ENCODE results near the gene MT1A. TPM values are rescaled to one million over a fixed set of nuclear protein-coding genes. Genes with fewer than 3 reads are reported as not detected.

Gene MT1A
- total RNA-seq, 1 donor from 2014 or later = not detected

DNA sequence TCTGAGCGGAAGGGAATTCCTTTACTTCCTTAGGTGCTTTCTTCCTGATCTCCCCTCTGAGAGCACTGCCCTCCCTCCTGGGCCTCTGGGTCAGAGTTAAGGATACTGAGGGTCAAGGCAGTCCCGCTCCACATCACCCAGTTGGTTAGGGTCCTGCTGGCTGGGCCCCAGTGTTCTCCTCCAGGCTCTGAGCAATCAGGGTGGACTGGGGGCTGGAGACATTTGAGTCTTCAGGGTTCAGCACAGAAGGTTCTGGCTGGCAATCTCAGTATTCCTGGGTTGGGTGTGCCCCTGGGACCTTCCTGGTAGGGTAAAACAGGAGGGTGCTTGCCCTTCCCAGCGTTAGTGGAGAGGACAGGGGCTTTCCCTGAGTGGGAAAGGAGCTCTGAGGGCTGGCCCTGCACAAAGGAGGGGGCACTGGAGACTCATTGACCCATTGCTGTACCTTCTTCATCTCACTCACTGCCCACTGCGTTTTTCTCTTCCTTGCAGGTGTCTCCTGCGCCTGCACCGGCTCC is 5.6 kb upstream of the MT1A start:
- H3K27me3 Mint-ChIP-seq (ENCODE audit: low read depth) = peaks cover 43% of the 10 kb centered on the region
- TF ChIP-seq, protein P1, sequence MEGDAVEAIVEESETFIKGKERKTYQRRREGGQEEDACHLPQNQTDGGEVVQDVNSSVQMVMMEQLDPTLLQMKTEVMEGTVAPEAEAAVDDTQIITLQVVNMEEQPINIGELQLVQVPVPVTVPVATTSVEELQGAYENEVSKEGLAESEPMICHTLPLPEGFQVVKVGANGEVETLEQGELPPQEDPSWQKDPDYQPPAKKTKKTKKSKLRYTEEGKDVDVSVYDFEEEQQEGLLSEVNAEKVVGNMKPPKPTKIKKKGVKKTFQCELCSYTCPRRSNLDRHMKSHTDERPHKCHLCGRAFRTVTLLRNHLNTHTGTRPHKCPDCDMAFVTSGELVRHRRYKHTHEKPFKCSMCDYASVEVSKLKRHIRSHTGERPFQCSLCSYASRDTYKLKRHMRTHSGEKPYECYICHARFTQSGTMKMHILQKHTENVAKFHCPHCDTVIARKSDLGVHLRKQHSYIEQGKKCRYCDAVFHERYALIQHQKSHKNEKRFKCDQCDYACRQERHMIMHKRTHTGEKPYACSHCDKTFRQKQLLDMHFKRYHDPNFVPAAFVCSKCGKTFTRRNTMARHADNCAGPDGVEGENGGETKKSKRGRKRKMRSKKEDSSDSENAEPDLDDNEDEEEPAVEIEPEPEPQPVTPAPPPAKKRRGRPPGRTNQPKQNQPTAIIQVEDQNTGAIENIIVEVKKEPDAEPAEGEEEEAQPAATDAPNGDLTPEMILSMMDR (IDR thresholded peaks at IDR 0.05) = no peak
- no peak overlapping the region for H3K27ac Mint-ChIP-seq (ENCODE audit: unreplicated experiment)
- peaks cover 20% of the 10 kb centered on the region for H3K4me1 Mint-ChIP-seq (ENCODE audit: low read depth)
- H3K4me3 Mint-ChIP-seq (ENCODE audit: unreplicated experiment) = peak overlapping the region; percentile 71
- no peaks in the 10 kb centered on the region for H3K36me3 Mint-ChIP-seq (ENCODE audit: low read depth)
- no peak for DNase-seq (ENCODE audit: low spot score)
- no peaks in the 10 kb centered on the region for H3K9me3 Mint-ChIP-seq (ENCODE audit: low read depth)

DNA sequence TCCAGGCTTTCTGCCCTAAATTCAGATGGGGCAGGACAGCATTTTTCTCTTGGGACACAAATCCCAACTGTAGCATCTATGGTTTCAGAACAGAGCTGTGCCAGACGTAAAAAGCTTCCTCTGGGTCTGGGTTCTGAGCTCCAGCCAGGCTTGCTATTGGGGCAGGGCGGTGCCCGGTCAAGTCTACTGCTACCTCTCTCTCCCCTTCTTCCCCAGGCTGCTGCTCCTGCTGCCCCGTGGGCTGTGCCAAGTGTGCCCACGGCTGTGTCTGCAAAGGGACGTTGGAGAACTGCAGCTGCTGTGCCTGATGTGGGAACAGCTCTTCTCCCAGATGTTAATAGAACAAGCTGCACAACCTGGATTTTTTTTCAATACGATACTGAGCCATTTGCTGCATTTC is 4.9 kb upstream of the MT1A start:
- Mint-ChIP-seq H3K4me3 (ENCODE audit: unreplicated experiment) (no peak overlapping the region), H3K27ac (ENCODE audit: unreplicated experiment) (no peak overlapping the region), H3K9me3 (ENCODE audit: low read depth) (no peaks in the 10 kb centered on the region), H3K4me1 (ENCODE audit: low read depth) (peaks cover 23% of the 10 kb centered on the region), H3K36me3 (ENCODE audit: low read depth) (no peaks in the 10 kb centered on the region), H3K27me3 (ENCODE audit: low read depth) (peaks cover 47% of the 10 kb centered on the region)
- no peak for DNase-seq (ENCODE audit: low spot score)
- TF ChIP-seq, protein P1 (IDR thresholded peaks at IDR 0.05) = no peak

DNA sequence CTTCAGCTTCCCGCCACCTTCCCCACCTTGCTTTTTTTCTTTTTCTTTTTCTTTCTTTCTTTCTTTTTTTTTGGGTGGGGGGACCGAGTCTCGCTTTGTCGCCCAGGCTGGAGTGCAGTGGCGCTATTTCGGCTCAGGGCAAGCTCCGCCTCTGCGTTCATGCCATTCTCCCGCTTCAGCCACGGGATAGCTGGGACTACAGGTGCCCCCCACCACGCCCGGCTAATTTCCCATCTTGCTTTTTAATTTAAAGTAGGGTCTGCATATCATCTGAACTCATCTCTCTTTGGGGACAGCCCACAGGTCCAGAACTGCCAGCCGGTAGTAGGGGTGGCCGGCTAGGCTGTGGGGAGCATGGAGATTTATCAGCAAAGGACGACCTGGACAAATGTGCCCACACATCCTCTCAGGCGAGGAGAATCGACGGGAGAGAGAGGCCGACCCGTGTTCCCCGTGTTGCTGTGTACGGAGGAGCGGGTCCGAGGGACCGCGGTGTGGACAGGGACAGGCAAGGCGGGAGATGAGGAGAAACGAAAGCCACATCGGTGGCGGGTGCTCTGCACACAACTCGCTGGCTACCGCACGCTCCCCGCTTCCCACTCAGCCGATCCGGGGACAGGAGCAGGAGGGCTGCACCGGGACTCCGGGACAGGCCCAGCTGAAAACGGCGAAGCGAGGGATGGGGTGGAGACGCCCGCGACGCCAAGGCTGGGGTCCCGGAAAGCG is 3.6 kb upstream of the MT1A start:
- peak overlapping the region; percentile 67 for H3K4me3 Mint-ChIP-seq (ENCODE audit: unreplicated experiment)
- H3K27ac Mint-ChIP-seq (ENCODE audit: unreplicated experiment) = no peak overlapping the region
- peaks cover 52% of the 10 kb centered on the region for H3K27me3 Mint-ChIP-seq (ENCODE audit: low read depth)
- TF ChIP-seq, protein P1 (IDR thresholded peaks at IDR 0.05) = no peak
- H3K4me1 Mint-ChIP-seq (ENCODE audit: low read depth) = peaks cover 22% of the 10 kb centered on the region
- no peak for DNase-seq (ENCODE audit: low spot score)
- H3K36me3 Mint-ChIP-seq (ENCODE audit: low read depth) = no peaks in the 10 kb centered on the region
- H3K9me3 Mint-ChIP-seq (ENCODE audit: low read depth) = no peaks in the 10 kb centered on the region

DNA sequence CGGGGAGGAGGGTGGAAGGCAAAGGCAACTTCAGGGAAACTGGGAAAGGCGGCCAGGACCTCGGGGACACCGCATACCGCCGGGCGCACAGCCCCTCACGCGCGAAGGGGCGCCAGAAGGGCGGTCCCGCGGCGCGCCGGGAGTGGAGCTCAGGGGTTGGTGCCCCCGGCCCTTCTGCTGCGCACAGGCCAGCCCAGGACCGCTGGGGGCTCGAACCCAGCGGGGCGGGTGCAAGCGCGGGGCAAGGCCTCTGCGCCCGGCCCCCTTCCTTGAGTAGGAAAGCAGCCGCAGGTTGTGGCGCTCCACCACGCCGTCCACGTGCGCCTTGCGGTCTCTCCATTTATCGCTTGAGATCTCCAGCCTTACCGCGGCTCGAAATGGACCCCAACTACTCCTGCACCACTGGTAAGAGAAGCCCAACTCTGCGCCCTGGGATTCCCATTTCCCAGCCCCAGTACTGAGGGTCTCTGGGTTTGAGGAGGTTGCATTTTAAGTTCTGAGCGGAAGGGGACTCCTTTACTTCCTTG is 3.0 kb upstream of the MT1A start:
- TF ChIP-seq, protein P1 (IDR thresholded peaks at IDR 0.05) = no peak
- Mint-ChIP-seq H3K27ac (ENCODE audit: unreplicated experiment) (no peak overlapping the region), H3K4me3 (ENCODE audit: unreplicated experiment) (peak overlapping the region; percentile 67), H3K4me1 (ENCODE audit: low read depth) (peaks cover 22% of the 10 kb centered on the region), H3K36me3 (ENCODE audit: low read depth) (no peaks in the 10 kb centered on the region), H3K9me3 (ENCODE audit: low read depth) (no peaks in the 10 kb centered on the region), H3K27me3 (ENCODE audit: low read depth) (peaks cover 57% of the 10 kb centered on the region)
- DNase-seq (ENCODE audit: low spot score) = no peak

DNA sequence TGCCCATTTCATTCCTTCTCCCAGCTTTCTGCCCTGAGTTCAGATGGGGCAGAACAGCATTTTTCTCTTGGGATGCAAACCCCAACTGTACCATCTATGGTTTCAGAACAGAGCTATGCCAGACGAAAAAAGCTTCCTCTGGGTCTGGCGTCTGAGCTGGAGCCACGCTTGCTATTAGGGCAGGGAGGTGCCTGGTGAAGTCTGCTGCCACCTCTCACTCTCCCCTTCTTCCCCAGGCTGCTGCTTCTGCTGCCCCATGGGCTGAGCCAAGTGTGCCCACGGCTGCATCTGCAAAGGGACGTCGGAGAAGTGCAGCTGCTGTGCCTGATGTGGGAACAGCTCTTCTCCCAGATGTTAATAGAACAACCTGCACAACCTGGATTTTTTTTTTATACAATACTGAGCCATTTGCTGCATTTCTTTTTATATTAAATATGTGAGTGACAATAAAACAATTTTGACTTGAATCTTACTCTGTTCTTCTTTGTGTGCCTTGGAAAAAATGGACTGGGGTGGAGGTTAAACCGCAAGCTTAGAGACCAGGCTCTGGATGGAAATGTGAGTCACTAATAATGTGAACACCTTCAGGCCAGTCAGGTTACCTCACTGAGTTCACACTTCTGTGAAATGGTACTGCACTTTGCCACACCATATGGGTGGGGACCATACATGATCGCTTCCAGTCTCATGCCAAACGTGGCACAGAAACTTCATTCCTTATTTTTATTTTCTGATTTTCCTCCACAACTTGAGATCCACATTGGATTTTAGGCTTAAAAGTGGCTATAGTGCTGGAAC is 1.7 kb upstream of the MT1A start:
- no peak overlapping the region for H3K4me3 Mint-ChIP-seq (ENCODE audit: unreplicated experiment)
- H3K4me1 Mint-ChIP-seq (ENCODE audit: low read depth) = peaks cover 21% of the 10 kb centered on the region
- no peaks in the 10 kb centered on the region for H3K9me3 Mint-ChIP-seq (ENCODE audit: low read depth)
- no peak overlapping the region for H3K27ac Mint-ChIP-seq (ENCODE audit: unreplicated experiment)
- no peaks in the 10 kb centered on the region for H3K36me3 Mint-ChIP-seq (ENCODE audit: low read depth)
- TF ChIP-seq, protein P1 (IDR thresholded peaks at IDR 0.05) = no peak
- H3K27me3 Mint-ChIP-seq (ENCODE audit: low read depth) = peaks cover 65% of the 10 kb centered on the region
- no peak for DNase-seq (ENCODE audit: low spot score)

Data from chondrocyte (in vitro differentiated cells).